DOHH2 (cell line): ENCODE data around the gene USP2.

Source experiments
- CTCF ChIP-seq: fragments of 200-600 bp; sonication (generic); IDR thresholded peaks from one replicate; pipeline ENCODE4 v1.5.1; 2014; ENCODE audit warnings: antibody characterized with exemption, mild to moderate bottlenecking, low read depth, low read length; ENCODE audit not compliant: poor library complexity, severe bottlenecking
- EZH2phosphoT487 ChIP-seq: fragments of 200-600 bp; sonication (generic); IDR thresholded peaks from 2 replicates; pipeline ENCODE4 v1.6.1; 2017; ENCODE audit warnings: borderline replicate concordance, mild to moderate bottlenecking, antibody characterized with exemption, low read length, moderate library complexity, mixed read lengths

GRCh38 chr11:119424775-119425174 lies 43.3 kb upstream of the USP2 start:
- TF ChIP-seq EZH2phosphoT487, result no peak
- no peak for TF ChIP-seq CTCF
